ENCODE measurements around the gene LRP1B.

GRCh38 chr2:140355511-140356090, 1775.2 kb downstream of the LRP1B start:
- TF ChIP-seq, protein P1, sequence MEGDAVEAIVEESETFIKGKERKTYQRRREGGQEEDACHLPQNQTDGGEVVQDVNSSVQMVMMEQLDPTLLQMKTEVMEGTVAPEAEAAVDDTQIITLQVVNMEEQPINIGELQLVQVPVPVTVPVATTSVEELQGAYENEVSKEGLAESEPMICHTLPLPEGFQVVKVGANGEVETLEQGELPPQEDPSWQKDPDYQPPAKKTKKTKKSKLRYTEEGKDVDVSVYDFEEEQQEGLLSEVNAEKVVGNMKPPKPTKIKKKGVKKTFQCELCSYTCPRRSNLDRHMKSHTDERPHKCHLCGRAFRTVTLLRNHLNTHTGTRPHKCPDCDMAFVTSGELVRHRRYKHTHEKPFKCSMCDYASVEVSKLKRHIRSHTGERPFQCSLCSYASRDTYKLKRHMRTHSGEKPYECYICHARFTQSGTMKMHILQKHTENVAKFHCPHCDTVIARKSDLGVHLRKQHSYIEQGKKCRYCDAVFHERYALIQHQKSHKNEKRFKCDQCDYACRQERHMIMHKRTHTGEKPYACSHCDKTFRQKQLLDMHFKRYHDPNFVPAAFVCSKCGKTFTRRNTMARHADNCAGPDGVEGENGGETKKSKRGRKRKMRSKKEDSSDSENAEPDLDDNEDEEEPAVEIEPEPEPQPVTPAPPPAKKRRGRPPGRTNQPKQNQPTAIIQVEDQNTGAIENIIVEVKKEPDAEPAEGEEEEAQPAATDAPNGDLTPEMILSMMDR (IDR thresholded peaks at IDR 0.05): no peak
- TF ChIP-seq POLR2A (IDR thresholded peaks at IDR 0.05): no peak

All from breast epithelium (tissue), 3 donors.